Measurements from ENCODE around the gene BHLHE23.

BHLHE23 gene

DNA sequence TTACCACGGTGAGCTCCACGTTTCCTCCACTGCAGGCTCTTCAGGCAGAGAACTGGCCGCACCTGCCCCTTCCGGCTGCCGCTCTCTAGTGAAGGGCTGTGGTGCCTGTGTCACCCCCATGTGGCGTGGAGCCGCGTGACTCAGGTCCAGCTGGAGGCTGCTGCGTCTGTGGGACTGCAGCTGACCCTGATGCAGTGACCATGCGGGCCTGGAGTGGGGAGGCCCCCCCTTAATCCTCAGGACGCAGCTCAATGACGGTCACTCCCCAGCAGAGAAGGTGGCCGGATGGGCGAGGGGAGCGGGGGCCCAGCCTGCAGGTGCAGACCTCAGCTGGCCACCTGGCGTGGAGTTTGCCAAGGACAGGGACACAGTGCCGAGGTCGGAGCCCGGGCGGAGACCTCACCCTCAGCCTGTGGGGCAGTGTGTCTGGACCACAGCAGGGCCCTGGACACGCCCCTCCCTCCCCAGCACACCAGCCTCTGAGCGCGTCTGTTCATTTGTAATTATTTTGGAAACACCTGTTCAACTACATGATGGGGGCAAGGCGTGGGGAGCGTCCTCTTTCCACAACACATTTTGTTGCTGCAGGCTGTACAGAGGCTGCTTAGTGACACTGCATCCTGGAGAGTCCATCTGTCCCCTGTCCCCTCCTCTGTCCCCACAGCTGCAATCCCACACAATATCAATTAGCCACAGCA lies 10.7 kb downstream of the BHLHE23 start:
- no peak for DNase-seq (ENCODE audit: low read depth in 2 of 2)
- TF ChIP-seq, protein P1, sequence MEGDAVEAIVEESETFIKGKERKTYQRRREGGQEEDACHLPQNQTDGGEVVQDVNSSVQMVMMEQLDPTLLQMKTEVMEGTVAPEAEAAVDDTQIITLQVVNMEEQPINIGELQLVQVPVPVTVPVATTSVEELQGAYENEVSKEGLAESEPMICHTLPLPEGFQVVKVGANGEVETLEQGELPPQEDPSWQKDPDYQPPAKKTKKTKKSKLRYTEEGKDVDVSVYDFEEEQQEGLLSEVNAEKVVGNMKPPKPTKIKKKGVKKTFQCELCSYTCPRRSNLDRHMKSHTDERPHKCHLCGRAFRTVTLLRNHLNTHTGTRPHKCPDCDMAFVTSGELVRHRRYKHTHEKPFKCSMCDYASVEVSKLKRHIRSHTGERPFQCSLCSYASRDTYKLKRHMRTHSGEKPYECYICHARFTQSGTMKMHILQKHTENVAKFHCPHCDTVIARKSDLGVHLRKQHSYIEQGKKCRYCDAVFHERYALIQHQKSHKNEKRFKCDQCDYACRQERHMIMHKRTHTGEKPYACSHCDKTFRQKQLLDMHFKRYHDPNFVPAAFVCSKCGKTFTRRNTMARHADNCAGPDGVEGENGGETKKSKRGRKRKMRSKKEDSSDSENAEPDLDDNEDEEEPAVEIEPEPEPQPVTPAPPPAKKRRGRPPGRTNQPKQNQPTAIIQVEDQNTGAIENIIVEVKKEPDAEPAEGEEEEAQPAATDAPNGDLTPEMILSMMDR (IDR thresholded peaks at IDR 0.05; ENCODE audit: low read depth, low read length), result no peak
- no peak overlapping the region for H3K4me3 ChIP-seq (replicated peaks in 1 of 2; ENCODE audit: low read depth in 2 of 2, low read length in 2 of 2)

DNA sequence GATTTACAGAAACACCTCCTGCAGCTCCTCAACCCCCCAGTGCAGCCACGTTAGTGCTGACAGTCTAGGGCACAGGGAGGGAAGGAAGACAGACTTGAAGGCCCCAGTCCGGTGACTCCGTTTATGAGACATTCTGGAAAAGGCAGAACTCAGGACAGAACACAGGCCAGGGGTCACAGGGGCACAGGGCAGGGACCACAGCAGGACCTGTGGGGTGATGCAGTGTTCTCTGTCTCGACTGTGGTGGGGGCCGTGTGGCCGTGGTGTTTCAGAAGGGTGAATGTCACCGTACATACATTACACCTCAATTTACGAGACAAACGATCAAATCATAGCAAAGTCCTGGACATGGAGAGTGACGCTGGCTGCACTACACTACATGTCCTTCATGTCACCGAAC lies 11.3 kb downstream of the BHLHE23 start:
- no peak overlapping the region for H3K4me3 ChIP-seq (replicated peaks in 1 of 2; ENCODE audit: low read depth in 2 of 2, low read length in 2 of 2)
- TF ChIP-seq, protein P1 (IDR thresholded peaks at IDR 0.05; ENCODE audit: low read depth, low read length), result no peak
- DNase-seq (ENCODE audit: low read depth in 2 of 2), result no peak

DNA sequence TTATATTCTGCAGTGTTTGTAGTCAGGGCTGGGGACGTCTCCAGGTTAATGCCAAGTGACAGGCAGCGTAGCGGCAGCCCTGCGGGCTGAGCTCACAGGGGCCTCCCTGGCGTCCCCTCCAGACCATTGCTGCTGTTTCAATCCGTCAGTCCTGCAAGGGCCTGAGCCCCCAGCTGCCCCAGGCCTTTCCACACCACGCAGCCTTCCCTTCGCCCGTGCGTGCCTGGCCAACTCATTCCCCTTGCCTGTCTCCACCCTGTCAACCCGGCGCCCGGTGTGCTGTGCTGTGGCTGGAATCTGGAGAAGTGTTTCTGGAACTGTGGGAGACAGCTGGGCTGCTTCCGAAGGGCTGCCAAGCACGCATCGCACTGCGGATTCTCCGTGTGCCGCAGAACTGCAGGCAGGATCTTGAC lies 11.9 kb downstream of the BHLHE23 start:
- no peak overlapping the region for H3K4me3 ChIP-seq (replicated peaks in 1 of 2; ENCODE audit: low read depth in 2 of 2, low read length in 2 of 2)
- TF ChIP-seq, protein P1 (IDR thresholded peaks at IDR 0.05; ENCODE audit: low read depth, low read length), result no peak
- DNase-seq (ENCODE audit: low read depth in 2 of 2), result no peak

DNA sequence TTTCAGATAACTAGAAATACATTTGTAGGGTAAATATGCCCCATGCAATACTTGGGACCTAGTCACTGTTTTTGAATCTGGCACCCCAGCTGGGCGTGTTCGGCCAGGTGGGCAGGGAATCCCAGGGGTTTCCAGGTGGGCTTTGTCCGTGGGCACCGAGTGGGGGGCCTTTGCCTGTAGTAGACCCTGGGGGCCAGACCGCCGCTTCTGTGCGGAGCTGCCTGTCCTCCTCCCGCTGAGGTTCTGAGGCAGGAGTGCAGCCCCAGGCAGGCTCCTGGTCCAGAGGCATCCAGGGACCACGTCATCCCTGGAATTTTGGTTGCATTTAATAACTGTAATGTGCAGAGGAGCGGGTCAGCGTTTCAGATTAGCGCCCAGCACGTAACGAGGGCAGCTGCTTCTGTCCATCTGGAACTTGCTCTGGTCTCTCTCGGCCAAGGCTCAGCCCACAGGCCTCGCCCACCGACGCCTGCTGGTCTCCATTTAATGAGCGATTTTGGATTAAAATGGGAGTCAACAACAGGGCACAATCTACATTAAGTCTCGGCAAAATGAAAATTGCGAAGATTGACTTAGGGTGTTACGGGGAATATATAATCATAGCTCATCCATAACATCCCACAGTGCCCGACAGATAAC lies 12.8 kb downstream of the BHLHE23 start:
- H3K4me3 ChIP-seq (replicated peaks in 1 of 2; ENCODE audit: low read depth in 2 of 2, low read length in 2 of 2), result no peak overlapping the region
- DNase-seq (ENCODE audit: low read depth in 2 of 2), result no peak
- TF ChIP-seq, protein P1 (IDR thresholded peaks at IDR 0.05; ENCODE audit: low read depth, low read length), result no peak

DNA sequence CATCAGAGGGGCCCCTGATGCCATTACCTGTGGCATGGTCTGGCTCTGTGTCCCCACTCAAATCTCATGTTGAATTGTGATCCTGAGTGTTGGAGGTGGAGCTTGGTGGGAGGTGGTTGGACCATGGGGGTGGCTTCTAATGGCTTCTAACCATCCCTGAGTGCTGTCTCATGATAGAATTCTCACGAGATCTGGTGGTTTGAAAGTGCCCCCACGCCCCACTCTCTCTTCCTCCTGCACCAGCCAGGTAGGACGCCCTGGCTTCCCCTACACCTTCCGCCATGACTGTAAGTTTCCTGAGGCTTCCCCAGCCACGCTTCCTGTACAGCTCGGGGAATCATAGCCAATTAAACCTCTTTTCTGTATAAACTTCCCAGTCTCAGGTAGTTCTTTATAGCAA lies 14.9 kb downstream of the BHLHE23 start:
- TF ChIP-seq, protein P1 (IDR thresholded peaks at IDR 0.05; ENCODE audit: low read depth, low read length), result no peak
- DNase-seq (ENCODE audit: low read depth in 2 of 2), result no peak
- H3K4me3 ChIP-seq (replicated peaks in 1 of 2; ENCODE audit: low read depth in 2 of 2, low read length in 2 of 2), result no peak overlapping the region

DNA sequence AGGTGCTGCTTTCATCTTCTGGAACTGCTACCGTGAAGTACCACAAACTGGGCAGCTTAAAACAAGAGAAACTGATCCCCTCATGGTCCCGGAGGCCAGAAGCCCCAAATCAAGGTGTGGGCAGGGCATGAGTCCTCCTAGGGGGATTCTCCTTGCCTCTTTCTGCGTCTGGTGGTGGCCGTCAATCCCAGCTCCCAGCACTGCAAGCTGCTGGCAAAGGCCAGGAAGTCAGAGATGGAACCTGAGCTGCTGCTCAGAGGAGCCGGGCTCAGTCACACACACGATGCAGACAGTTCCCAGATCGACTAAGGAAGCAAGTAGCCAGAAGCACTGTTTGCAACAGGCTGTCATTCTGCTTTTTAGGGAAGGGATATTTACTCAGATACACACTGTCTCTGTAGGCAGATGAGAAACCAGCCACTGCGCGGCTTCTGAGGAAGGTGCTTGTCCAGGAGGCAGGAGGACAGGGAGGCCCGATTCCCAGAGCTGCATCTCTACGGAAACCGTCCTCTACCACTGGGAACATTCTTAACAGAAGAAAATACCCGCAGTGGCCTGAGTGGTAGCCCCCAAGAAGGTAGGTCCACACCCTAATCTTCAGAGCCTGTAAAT lies 15.5 kb downstream of the BHLHE23 start:
- TF ChIP-seq, protein P1 (IDR thresholded peaks at IDR 0.05; ENCODE audit: low read depth, low read length), result no peak
- H3K4me3 ChIP-seq (replicated peaks in 1 of 2; ENCODE audit: low read depth in 2 of 2, low read length in 2 of 2), result no peak overlapping the region
- no peak for DNase-seq (ENCODE audit: low read depth in 2 of 2)
